GM12873 (cell line): ENCODE results near the gene GTF2IRD2.
"Not testable (repeated sequence)": the region's sequence is repeated elsewhere in the genome, so short reads cannot be mapped to it uniquely, and the experiment has no call there.

Experiments used
- TF ChIP-seq, protein P1 (sequence below): IDR thresholded peaks from 2 replicates; pipeline ENCODE4 v1.5.1; 2012; ENCODE audit warnings: low read depth, mild to moderate bottlenecking, moderate library complexity, low read length, control low read depth; ENCODE audit not compliant: insufficient read depth; ENCODE audit errors: missing control alignments

Gene GTF2IRD2

DNA sequence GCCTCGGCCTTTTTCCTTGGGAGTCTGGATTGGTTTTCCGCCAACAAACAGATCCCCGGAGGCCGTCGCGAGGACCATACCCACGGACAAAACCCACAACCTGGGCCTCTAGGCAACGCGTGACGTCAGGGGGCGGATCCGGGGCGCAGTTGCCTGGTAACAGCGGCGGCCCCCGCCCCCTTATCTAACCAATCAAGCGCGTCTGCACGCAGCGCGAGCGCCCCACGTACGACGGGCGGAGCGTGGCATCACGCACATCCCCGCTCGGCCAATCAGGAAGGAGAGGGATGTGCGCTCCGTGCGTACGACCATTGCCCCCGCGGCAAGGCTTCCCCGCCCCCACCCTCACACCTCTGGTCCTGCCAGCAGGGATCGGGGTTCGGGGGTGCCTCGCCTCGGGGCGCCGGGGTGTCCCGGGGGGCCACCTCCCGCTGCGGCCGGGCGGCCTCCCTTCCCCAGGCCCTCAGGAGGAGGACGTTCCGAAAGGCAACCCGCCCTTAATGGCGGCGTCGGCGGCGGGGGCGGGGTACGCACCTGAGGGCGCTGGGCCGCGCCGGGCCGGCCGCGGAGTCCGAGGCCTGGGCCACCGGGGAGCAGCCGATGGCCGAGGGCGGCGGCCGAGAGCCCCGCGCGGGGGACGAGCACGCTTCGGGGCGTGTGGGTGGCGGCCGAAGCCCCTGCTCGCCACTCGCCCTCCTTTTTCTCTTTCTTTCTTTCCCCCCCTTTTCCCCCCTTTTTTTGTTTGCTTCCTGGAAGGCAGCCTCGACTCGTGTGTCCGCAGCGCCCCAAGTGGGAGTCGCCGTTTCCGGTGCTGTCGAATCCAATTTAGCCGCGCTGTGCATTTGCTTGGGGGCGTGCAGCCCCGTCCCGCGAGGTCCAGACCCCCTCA lies at the start of gene GTF2IRD2:
Gene GTF2IRD2, minus strand, starts transcription at position 773 of the 889 bp plus-strand sequence. CDS start 15,227 bp downstream, outside the sequence.
- TF ChIP-seq, protein P1, sequence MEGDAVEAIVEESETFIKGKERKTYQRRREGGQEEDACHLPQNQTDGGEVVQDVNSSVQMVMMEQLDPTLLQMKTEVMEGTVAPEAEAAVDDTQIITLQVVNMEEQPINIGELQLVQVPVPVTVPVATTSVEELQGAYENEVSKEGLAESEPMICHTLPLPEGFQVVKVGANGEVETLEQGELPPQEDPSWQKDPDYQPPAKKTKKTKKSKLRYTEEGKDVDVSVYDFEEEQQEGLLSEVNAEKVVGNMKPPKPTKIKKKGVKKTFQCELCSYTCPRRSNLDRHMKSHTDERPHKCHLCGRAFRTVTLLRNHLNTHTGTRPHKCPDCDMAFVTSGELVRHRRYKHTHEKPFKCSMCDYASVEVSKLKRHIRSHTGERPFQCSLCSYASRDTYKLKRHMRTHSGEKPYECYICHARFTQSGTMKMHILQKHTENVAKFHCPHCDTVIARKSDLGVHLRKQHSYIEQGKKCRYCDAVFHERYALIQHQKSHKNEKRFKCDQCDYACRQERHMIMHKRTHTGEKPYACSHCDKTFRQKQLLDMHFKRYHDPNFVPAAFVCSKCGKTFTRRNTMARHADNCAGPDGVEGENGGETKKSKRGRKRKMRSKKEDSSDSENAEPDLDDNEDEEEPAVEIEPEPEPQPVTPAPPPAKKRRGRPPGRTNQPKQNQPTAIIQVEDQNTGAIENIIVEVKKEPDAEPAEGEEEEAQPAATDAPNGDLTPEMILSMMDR = not testable (repeated sequence)

DNA sequence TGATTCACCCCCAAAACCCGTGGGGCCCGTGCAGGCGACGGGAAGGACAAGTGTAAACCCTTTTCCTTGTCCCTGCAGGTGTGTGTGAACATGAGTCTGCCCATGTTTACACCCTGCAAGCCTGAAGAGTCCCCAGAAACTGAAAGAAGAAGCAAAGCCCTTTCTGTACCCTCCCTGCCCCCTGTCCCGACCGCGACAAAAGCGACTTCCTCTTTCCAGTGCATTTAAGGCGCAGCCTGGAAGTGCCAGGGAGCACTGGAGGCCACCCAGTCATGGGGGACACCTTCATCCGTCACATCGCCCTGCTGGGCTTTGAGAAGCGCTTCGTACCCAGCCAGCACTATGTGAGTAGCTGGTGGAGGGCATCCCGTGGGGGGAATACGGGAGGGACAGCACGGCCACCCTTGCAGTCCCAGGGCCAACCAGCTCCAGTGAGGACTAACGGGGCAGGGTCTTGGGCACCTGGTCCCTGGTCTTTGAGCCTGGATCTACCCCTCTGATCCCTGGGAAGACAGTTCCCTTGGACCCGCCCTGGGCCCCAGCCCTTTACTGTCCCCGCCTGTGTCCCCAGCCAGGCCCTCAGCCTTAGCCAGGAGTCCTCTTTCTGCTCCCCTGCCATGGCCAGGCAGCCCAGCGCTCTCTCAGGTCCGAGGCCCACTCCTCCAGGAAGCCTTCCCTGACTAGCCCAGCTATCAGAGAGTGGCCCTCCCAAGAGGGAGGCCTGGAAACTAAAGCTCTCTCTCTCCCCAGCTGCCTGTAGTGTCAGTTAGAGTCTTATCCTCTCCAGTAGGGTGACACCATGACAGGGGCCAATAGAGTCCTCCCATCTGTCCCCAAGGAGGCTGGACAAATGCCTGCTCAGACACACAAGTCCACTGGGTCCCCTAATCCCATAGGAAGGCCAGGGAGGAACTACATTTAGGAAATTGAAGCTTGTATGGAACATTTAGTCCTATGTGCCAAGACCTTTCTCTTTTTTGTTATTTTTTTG lies 77.3 kb downstream of the GTF2IRD2 start, which contains the start of gene NCF1:
Gene NCF1, plus strand, starts transcription at position 252 of the 991 bp plus-strand sequence. Its CDS starts 21 bp downstream, at position 273.
- TF ChIP-seq, protein P1 = not testable (repeated sequence)
